GM19035 (cell line): ENCODE data around the gene SLC13A3.

Experiments used
- ATAC-seq: cut with Tn5 transposase; IDR thresholded peaks from one replicate; pipeline ENCODE4 v1.9.1; 2021; ENCODE audit not compliant: unreplicated experiment

Gene SLC13A3

DNA sequence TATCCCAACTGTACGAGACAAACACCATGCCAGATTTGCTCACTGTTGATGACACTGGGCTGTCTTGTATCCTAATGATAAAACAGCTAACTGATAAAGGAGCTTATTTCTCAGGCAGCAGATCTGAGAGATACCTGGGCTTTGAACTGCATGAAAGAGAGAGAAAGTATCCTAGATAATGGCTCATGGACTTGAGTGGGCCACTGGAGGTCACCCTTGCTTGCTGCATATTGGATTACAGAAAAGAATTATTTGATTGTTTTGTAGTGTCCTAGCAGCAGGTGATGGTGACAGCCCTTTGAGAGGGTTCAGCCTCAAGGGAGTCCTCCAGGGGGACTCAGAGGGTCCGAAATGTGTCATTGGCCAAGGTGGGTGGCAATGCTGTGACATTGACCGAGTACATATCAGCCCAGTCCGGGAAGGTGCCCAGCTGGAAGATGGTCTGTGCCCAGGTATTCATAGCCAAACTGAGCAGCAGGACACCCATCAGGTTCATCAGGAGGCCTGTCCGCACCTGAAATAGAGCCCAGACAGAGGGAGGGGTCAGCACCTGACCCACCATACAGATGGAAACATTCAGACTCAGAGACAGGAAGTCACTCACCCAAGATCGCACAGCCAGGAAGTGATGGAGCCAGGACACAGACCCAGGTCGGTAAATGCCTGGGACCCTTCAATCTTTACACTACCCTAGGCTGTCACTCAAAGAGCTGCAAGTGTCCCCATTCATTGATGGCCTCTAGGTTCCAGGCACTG, 91.4 kb downstream of the SLC13A3 start:
- ATAC-seq: no peak

DNA sequence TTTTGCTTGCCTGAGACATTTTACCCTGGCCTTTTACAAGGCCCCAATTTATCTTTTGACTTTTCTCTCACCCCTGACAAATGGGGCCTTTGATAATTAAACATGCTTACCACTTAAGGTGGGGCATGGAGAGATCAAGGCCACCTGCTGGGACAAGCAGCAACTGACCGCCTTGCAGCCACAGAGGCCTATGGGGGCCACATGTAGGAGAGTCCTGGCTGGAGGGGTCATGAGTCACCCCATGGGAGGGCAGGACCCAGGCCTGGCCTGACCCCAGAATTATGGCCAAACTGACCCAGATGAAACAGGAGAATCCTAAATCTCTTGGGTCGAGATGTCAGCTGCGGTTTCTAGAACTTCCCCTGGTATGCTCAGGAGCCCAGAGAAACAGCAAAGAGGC, 92.3 kb downstream of the SLC13A3 start:
- no peak for ATAC-seq

DNA sequence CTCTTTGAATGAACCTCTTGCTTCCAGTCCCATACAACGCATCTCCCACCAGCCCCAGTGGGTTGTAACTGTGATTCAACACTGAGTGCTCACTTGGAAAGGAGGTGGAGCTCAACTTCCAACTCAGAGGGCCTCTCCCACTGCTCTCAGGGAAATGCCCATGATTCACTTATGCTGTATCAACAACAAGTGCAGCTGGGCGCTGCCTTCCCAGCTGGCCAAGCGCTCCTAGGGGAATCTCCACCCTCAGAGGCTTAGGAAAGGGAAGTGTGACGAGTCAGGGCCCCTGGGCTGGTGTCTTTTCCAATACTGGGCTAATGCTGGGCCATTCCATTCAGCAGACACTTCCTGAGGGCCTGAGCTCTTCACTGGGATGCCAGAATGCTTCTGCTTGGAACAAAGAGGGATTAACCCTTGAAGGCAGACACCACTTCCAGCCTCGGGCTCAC, 92.7 kb downstream of the SLC13A3 start:
- no peak for ATAC-seq

DNA sequence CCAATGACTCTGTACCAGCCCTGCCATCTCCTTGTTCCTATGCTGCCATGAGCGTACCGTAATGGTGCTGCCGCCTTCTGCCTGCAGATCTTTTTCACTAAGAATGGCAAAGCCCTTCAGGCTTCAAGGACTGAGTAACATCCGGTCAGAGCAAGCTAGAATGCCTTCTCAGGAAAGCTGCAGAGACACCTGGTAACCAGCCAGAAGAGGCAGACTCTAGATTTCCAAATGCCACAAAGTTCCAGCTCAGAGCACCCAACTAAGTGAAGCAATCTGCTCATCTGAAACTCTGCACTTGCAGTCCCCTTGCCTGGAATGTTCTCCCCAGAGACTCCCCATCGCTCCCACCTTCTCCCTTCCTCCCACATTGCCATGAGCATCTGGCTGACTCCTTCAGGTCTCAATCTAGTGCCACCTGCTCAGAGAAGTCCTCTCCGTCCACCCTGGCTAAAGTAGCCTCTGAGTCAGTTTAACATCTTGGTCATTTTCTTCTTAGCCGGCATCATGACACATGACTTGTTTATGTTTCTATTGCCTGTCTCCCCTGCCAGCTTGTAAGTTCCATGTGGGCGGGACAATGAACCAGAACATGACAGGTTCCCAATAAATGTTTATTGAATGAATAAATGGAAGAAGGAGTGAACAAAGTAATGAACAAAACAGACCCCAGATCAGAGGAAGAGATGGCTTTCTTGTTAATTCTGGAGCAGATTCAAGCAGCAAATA, 93.9 kb downstream of the SLC13A3 start:
- ATAC-seq: no peak

GRCh38 chr20:46555370-46555956, 95.8 kb downstream of the SLC13A3 start:
- ATAC-seq: no peak

GRCh38 chr20:46554828-46555227, 96.4 kb downstream of the SLC13A3 start:
- ATAC-seq: no peak

DNA sequence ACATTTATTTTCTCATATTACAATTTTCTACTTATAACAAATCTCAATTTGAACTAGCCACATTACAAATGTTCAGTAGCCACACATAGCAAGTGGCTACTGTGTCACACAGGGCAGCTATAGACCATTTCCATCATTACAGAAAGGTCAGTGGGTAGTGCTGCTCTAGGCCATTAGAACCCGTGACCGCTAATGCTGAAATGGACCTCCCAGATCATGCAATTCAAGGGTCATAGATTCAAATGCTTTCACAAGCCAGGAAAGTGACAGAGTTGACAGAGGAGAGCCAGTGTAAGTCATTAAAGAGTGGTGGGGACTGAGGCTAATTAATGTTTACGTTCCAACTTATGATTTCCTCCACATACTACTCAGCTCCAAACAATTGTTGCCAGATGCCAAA, 97.3 kb downstream of the SLC13A3 start:
- no peak for ATAC-seq

DNA sequence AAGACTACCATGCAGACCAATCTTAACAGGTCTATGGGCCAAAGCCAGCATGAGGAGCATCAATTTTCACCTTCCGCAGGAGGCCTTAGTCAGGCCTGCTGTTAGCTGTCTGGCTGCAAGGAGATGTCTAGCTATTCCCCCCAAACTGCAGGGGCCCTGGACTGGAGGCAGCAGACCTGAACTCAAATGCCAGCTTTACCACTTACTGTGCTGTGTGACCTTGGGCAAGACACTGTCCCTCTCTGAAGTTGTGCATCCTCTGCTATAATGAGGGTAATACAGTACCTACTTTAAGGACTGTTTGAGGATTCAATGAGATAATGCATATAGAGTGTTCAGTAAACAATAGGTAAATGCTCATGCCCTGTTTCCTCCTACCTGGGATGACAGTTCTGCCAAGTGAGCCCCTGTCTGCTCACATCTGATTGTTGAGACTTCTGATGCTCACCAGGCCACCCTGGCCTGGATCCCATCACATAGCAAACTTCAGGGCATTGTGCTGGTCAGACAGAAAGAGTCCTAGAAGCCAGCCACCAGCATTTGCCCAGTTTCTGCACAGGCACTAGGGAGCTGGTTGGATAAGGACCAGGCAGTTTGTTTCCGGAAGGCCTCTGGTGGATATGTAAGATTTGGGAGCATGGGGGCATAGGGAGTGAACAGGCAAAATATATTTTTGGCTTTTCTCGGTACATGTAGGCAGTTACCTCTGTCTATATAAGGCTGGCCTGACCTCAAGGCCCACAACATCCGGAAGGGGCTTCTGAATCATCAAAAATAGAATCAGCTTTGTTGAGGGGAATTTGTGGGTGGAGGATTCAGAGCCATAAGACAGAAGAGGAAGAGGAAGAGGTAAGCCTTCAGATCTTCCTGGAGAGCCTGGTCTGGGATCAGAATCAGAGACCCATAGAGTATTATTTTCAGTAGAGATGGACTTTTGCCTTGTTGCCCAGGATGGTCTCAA, 98.5 kb downstream of the SLC13A3 start:
- ATAC-seq: peak; percentile 62

- no peak for ATAC-seq
Measured at GRCh38 chr20:46551522-46552381, 99.5 kb downstream of the SLC13A3 start.

GRCh38 chr20:46550461-46550860, 100.8 kb downstream of the SLC13A3 start, which contains the start of gene OCSTAMP:
Gene OCSTAMP, minus strand, starts transcription at chr20:46550654. Its CDS starts 94 bp downstream, at chr20:46550560.
- ATAC-seq: no peak

GRCh38 chr20:46549188-46549972, 101.9 kb downstream of the SLC13A3 start:
- no peak for ATAC-seq

DNA sequence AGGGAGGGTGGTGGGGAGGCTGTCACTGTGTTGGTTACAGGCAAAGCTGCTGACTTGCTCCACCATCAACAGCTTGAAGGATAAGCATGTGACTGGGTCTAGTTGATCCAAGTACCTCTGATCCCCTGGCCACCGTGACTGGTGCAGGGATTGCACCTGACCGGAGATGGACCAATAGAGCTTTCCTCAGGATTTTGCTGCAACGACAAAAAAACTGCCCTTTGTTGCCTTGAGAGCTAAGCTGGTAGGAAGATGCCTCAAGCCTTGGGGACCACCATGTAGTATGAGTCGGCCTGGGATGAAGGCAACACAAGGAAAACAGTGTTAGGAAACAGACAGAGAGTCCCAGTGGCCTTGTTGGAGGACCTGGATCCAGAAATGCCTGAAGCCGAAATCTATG, 102.6 kb downstream of the SLC13A3 start:
- ATAC-seq: no peak

DNA sequence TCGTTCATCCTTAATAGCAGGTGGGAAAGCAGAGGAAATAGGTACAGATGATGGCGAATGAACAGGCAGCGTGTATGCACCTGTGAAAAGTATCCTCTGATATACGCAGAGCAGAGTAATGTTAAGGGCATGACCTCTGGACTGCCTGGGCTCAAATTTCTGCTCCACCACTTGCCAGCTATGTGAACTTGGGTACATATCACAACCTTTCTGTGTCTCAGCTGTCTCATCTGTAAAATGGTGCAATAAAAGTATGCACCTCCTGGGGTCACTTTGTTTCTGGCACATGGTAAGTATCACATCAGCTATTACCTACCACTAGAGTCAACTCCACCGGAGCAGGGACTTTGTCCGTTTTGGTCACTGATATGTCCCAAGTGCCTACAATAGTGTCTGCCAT, 103.3 kb downstream of the SLC13A3 start:
- ATAC-seq: no peak

DNA sequence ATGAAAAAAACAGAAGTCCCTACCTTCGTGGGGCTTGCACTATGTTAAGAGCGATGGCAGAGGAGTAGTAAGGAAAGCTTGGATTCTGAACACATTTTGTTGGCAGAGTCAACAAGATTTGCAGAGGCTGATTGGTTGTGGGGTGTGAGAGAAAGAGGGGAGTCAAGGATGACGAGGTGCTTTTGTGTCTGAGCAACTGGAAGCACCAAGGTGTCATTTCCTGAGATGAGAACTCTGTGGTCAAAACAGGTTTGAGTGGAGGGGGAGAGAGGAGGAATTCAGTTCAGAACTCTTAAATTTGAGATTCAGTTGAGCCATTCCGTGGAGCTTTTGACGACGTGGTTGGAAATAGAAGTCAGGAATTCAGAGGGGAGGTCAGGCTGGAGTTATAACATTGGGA, 104.3 kb downstream of the SLC13A3 start:
- no peak for ATAC-seq

DNA sequence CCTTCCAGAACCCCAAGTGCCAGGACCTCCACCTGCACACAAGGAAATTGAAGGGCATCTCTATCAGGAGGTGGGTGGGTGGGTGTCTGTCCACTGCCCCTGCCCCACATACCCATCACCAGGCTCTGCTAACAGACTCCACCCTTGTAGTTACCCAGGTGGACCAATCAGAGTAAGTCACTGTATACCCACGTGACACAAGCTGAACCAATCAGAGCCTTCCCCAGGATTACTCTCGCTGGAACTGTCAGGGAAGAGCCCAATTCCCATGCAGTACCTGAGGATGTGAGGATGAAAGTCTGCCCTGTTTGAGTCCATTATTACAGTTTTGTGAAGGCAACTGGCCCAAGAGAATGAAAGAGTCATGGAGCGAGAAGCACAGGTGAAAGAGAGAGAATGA, 105.0 kb downstream of the SLC13A3 start:
- ATAC-seq: no peak

- no peak for ATAC-seq
Measured at GRCh38 chr20:46545827-46546138, 105.5 kb downstream of the SLC13A3 start.

GRCh38 chr20:46545077-46545826, 106.0 kb downstream of the SLC13A3 start:
- ATAC-seq: no peak

DNA sequence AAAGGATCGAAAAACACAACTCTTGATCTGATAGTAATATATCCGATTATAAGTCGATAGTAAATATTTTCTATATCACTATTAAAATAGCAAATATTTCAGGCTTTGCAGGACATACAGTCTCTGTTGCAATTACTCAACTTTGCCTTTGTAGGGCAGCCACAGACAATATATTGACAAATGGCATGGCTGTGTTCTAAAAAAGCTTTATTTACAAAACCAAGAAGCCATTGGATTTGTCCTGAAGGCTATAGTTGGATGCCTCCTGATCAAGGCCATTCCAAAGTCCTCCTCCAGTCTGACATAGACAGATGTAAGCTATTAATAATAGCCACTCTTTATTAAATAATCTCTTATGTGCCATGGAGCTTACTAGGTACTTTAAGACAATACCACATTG, 106.7 kb downstream of the SLC13A3 start:
- ATAC-seq: no peak

GRCh38 chr20:46543959-46544358, 107.3 kb downstream of the SLC13A3 start:
- ATAC-seq: no peak
